Endodermal cell (in vitro differentiated cells): ENCODE measurements around the gene TRIM24. TPM values are rescaled to one million over a fixed set of nuclear protein-coding genes. Genes with fewer than 3 reads are reported as not detected.

Experiments
- DNase-seq: peaks from one replicate; pipeline ENCODE4 v3.0.0-alpha.2; 2017
- H3K27ac ChIP-seq: 2 replicates; pipeline ENCODE4 v1.5.1; 2013; ENCODE audit warnings: mild to moderate bottlenecking, low read depth, low read length, moderate library complexity
- H3K27me3 ChIP-seq: 2 replicates; pipeline ENCODE4 v1.6.1; 2013; ENCODE audit warnings: mild to moderate bottlenecking, low read length, moderate library complexity; ENCODE audit not compliant: insufficient read depth, control insufficient read depth, poor library complexity, severe bottlenecking
- H3K36me3 ChIP-seq: 2 replicates; pipeline ENCODE4 v1.7.0; 2013; ENCODE audit warnings: mild to moderate bottlenecking, low read length, moderate library complexity; ENCODE audit not compliant: control insufficient read depth, insufficient read depth
- H3K4me1 ChIP-seq: one replicate; pipeline ENCODE4 v1.7.0; 2013; ENCODE audit warnings: low read length; ENCODE audit not compliant: control insufficient read depth, insufficient read depth
- H3K4me3 ChIP-seq: 2 replicates; pipeline ENCODE4 v1.5.1; 2013; ENCODE audit warnings: mild to moderate bottlenecking, low read length, moderate library complexity
- H3K9ac ChIP-seq: 2 replicates; pipeline ENCODE4 v1.6.1; 2013; ENCODE audit warnings: mild to moderate bottlenecking, low read length, moderate library complexity; ENCODE audit not compliant: poor library complexity, severe bottlenecking; ENCODE audit errors: extremely low read depth
- H3K9me3 ChIP-seq: 2 replicates; pipeline ENCODE4 v1.6.1; 2013; ENCODE audit warnings: mild to moderate bottlenecking, low read length, moderate library complexity; ENCODE audit not compliant: control insufficient read depth
- H3K27ac Mint-ChIP-seq: 2 replicates; pipeline ENCODE4 v1.8.0; 2020; ENCODE audit warnings: mixed read lengths
- H3K27me3 Mint-ChIP-seq: 2 replicates; pipeline ENCODE4 v1.8.0; 2021; ENCODE audit warnings: mild to moderate bottlenecking, mixed read lengths; ENCODE audit not compliant: insufficient read depth
- H3K36me3 Mint-ChIP-seq: 2 replicates; pipeline ENCODE4 v1.8.0; 2020; ENCODE audit warnings: low read depth, mixed read lengths
- H3K4me1 Mint-ChIP-seq: 2 replicates; pipeline ENCODE4 v1.8.0; 2020; ENCODE audit warnings: mixed read lengths
- H3K4me3 Mint-ChIP-seq: 2 replicates; pipeline ENCODE4 v1.8.0; 2020; ENCODE audit warnings: mild to moderate bottlenecking, moderate library complexity, mixed read lengths
- H3K9me3 Mint-ChIP-seq: 2 replicates; pipeline ENCODE4 v1.8.0; 2020; ENCODE audit warnings: mild to moderate bottlenecking, mixed read lengths
- WGBS, 2 experiments: methylation state at CpG; one replicate each; pipeline versions ENCODE4 v1.1.5 to v1.1.7; 2013; ENCODE audit warnings: missing lambda C conversion rate in 2 of 2, mixed read lengths in 1 of 2; ENCODE audit not compliant: insufficient coverage in 1 of 2, insufficient read length in 1 of 2; 5-methylcytosine and 5-hydroxymethylcytosine counted together
- total RNA-seq, 2 donors: library from RNA; stranded (reverse); fragmentation: NEBNext Ultra II Directional in 1 of 2; extraction: Animal tissue kit (Norgen Biotek cat#: 25700) in 1 of 2; gene quantifications; 2 replicates in 1 of 2; 3 replicates in 1 of 2; pipeline ENCODE4 v1.2.1, GENCODE V29; 2021
- TF ChIP-seq, protein P1 (sequence below): fragments of 200-600 bp; sonication (generic); conservative IDR thresholded peaks from 2 replicates; pipeline ENCODE4 v1.5.0; 2021; ENCODE audit warnings: antibody characterized with exemption, mild to moderate bottlenecking

The TRIM24 gene
- total RNA-seq, 2 donors from 2014 or later = 62.1 to 70.1 TPM

DNA sequence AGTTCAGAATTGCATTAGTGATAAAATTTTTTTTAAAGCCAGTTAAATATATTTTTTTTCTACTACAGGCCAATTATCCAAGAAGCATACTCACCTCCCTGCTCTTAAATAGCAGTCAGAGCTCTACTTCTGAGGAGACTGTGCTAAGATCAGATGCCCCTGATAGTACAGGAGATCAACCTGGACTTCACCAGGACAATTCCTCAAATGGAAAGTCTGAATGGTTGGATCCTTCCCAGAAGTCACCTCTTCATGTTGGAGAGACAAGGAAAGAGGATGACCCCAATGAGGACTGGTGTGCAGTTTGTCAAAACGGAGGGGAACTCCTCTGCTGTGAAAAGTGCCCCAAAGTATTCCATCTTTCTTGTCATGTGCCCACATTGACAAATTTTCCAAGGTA, 119.1 kb downstream of the TRIM24 start:
- Mint-ChIP-seq H3K27me3 (no peaks in the 10 kb centered on the region), H3K4me1 (no peaks in the 10 kb centered on the region), H3K4me3 (no peak overlapping the region), H3K9me3 (no peaks in the 10 kb centered on the region), H3K36me3 (peaks cover 82% of the 10 kb centered on the region), H3K27ac (no peak overlapping the region)
- no peaks in the 10 kb centered on the region for H3K4me1 ChIP-seq
- H3K9ac ChIP-seq = no peak overlapping the region
- no peak for DNase-seq
- no peaks in the 10 kb centered on the region for H3K27me3 ChIP-seq
- TF ChIP-seq, protein P1, sequence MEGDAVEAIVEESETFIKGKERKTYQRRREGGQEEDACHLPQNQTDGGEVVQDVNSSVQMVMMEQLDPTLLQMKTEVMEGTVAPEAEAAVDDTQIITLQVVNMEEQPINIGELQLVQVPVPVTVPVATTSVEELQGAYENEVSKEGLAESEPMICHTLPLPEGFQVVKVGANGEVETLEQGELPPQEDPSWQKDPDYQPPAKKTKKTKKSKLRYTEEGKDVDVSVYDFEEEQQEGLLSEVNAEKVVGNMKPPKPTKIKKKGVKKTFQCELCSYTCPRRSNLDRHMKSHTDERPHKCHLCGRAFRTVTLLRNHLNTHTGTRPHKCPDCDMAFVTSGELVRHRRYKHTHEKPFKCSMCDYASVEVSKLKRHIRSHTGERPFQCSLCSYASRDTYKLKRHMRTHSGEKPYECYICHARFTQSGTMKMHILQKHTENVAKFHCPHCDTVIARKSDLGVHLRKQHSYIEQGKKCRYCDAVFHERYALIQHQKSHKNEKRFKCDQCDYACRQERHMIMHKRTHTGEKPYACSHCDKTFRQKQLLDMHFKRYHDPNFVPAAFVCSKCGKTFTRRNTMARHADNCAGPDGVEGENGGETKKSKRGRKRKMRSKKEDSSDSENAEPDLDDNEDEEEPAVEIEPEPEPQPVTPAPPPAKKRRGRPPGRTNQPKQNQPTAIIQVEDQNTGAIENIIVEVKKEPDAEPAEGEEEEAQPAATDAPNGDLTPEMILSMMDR = no peak
- H3K36me3 ChIP-seq = peaks cover 93% of the 10 kb centered on the region
- no peaks in the 10 kb centered on the region for H3K9me3 ChIP-seq
- H3K4me3 ChIP-seq = no peak overlapping the region
- no peak overlapping the region for H3K27ac ChIP-seq
- 83% methylated on average over 1 of the region's 1 CpG; no CpG with 5 or more reads in 1 of the 2 experiments for WGBS, 2 experiments

DNA sequence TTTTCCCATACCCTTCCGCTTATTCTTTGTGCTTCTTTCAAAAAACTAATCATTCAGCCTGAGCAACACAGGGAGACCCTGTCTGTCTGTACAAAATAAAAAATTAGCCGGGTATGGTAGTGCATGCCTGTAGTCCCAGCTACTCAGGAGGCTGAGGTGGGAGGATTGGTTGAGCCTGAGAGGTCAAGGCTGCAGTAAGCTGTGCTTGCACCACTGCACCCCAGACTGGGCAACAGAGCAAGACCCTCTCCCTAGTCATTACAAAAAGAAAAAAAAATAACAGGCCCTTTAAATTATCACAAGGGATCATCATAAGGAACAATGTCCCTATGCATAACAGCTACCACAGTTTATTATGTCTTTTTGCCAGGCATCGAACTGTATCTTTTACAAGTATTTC, 119.6 kb downstream of the TRIM24 start:
- Histone ChIP-seq H3K36me3 (peaks cover 93% of the 10 kb centered on the region), H3K9ac (no peak overlapping the region), H3K4me3 (no peak overlapping the region), H3K27me3 (no peaks in the 10 kb centered on the region), H3K9me3 (no peaks in the 10 kb centered on the region), H3K27ac (no peak overlapping the region), H3K4me1 (no peaks in the 10 kb centered on the region)
- TF ChIP-seq, protein P1 = no peak
- H3K27ac Mint-ChIP-seq = no peak overlapping the region
- H3K36me3 Mint-ChIP-seq = peaks cover 82% of the 10 kb centered on the region
- 88% methylated on average over 1 to 3 of the region's 3 CpGs for WGBS, 2 experiments
- no peaks in the 10 kb centered on the region for H3K4me1 Mint-ChIP-seq
- no peaks in the 10 kb centered on the region for H3K9me3 Mint-ChIP-seq
- no peak for DNase-seq
- no peak overlapping the region for H3K4me3 Mint-ChIP-seq
- H3K27me3 Mint-ChIP-seq = no peaks in the 10 kb centered on the region

DNA sequence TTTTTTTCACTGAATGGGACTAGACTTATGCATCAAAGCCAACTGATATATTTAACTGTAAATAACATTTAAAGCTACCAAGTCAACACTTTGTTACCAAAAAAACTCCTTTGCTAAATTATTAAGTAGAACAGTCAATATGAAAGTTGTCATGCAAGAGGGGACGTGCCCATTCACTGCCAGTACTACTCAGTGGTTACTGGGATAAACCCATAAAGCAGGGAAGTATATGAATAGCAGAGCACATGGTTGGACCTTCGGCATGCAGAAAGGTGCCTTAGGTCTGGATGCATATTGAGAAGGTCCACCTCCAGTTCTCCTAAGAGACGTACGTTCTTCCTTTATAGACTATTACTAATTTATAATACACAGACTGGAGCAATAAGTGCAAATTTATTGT, 121.0 kb downstream of the TRIM24 start:
- H3K27ac Mint-ChIP-seq = no peak overlapping the region
- TF ChIP-seq, protein P1 = no peak
- H3K9me3 Mint-ChIP-seq = no peaks in the 10 kb centered on the region
- Histone ChIP-seq H3K27ac (no peak overlapping the region), H3K36me3 (peaks cover 93% of the 10 kb centered on the region), H3K4me1 (no peaks in the 10 kb centered on the region), H3K27me3 (no peaks in the 10 kb centered on the region), H3K9ac (no peak overlapping the region), H3K4me3 (no peak overlapping the region), H3K9me3 (no peaks in the 10 kb centered on the region)
- no peaks in the 10 kb centered on the region for H3K4me1 Mint-ChIP-seq
- DNase-seq = no peak
- WGBS, 2 experiments = 90 to 97% methylated on average over 2 to 4 of the region's 4 CpGs
- peaks cover 88% of the 10 kb centered on the region for H3K36me3 Mint-ChIP-seq
- no peaks in the 10 kb centered on the region for H3K27me3 Mint-ChIP-seq
- no peak overlapping the region for H3K4me3 Mint-ChIP-seq
